Stimulated activated CD8-positive, alpha-beta memory T cell treated with anti-CD3 and anti-CD28 coated beads, Interleukin-4, amount 100 ng/mL, for 4 hours (primary cell): ENCODE measurements around the gene ITPR1.

Experiments used
- DNase-seq, 2 donors: peaks; one replicate each; pipeline ENCODE4 v3.0.0-alpha.2; 2020; ENCODE audit warnings: low read depth in 2 of 2, low spot score in 1 of 2

The ITPR1 gene

GRCh38 chr3:4564928-4565586 lies 71.9 kb downstream of the ITPR1 start:
- DNase-seq, result no peak

- no peak for DNase-seq
Observed at GRCh38 chr3:4565809-4566501, 72.8 kb downstream of the ITPR1 start.

GRCh38 chr3:4568841-4569240 lies 75.7 kb downstream of the ITPR1 start:
- no peak for DNase-seq

- DNase-seq, result no peak
Observed at GRCh38 chr3:4570840-4571621, 77.9 kb downstream of the ITPR1 start.

- DNase-seq, result no peak
Observed at GRCh38 chr3:4571690-4572334, 78.7 kb downstream of the ITPR1 start.

- no peak for DNase-seq
Observed at GRCh38 chr3:4573153-4573552, 80.0 kb downstream of the ITPR1 start.

- no peak for DNase-seq
Observed at GRCh38 chr3:4574426-4574965, 81.3 kb downstream of the ITPR1 start.

- no peak for DNase-seq
Observed at GRCh38 chr3:4575381-4575780, 82.2 kb downstream of the ITPR1 start.

GRCh38 chr3:4577721-4578120 lies 84.6 kb downstream of the ITPR1 start:
- no peak for DNase-seq

GRCh38 chr3:4580346-4581123 lies 87.4 kb downstream of the ITPR1 start:
- no peak for DNase-seq

- no peak for DNase-seq
Observed at GRCh38 chr3:4581124-4581424, 87.9 kb downstream of the ITPR1 start.

- DNase-seq, result no peak
Observed at GRCh38 chr3:4581498-4581897, 88.3 kb downstream of the ITPR1 start.

GRCh38 chr3:4581920-4582611 lies 88.9 kb downstream of the ITPR1 start:
- no peak for DNase-seq

GRCh38 chr3:4582624-4583023 lies 89.5 kb downstream of the ITPR1 start:
- no peak for DNase-seq

- no peak for DNase-seq
Observed at GRCh38 chr3:4583416-4583815, 90.3 kb downstream of the ITPR1 start.

- no peak for DNase-seq
Observed at GRCh38 chr3:4584456-4585249, 91.5 kb downstream of the ITPR1 start.

- DNase-seq, result no peak
Observed at GRCh38 chr3:4586381-4586780, 93.2 kb downstream of the ITPR1 start.

- DNase-seq, result no peak
Observed at GRCh38 chr3:4587061-4587837, 94.1 kb downstream of the ITPR1 start.

- DNase-seq, result no peak
Observed at GRCh38 chr3:4587838-4588105, 94.6 kb downstream of the ITPR1 start.
